HG02885 (cell line): ENCODE results near the gene PIGK.

Experiments used
- ATAC-seq: cut with Tn5 transposase; IDR thresholded peaks from one replicate; pipeline ENCODE4 v1.9.1; 2021; ENCODE audit warnings: mild to moderate bottlenecking; ENCODE audit not compliant: unreplicated experiment, poor library complexity

Gene PIGK

DNA sequence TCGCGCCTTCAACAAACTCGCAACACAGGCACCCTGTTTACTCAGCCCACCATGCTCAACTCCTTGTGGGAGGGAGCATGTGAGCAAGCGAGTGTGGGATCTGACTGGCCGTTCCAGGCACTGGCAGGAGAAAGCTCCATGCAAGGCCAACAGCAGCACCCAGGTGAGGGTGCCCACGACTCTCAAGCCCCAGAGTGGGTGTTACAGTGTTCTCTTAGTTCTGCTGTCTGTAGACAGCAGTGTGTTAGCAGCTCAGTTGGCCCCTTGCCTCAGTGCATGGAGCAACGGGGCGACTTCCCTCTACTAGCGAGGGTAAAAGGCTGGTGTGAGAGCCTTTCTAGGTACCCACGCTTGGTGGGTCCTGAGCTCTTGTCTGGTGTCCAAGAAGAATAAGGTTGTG is 114.6 kb downstream of the PIGK start:
- ATAC-seq, result no peak

GRCh38 chr1:77103486-77103885 is 115.7 kb downstream of the PIGK start:
- no peak for ATAC-seq

DNA sequence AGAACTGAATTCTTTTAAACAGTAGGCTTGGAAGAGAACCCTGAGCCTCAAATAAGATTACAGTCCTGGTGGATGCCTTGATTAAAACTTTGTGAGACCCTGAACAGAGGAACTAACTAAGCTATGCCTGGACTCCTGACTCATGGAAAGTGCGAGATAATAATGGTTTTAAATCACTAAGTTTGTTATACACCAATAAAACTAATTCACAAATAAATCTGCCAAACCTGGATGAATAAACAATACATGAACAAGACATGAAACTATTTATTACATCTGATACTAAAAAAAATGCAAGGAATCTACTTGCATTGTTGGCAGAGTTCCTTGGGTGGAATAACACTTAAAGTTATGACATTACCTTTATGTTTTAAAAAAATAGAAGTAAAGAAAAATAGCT is 118.4 kb downstream of the PIGK start:
- ATAC-seq, result no peak

- no peak for ATAC-seq
These were observed 122.6 kb downstream of the PIGK start for GRCh38 chr1:77096496-77097255.

DNA sequence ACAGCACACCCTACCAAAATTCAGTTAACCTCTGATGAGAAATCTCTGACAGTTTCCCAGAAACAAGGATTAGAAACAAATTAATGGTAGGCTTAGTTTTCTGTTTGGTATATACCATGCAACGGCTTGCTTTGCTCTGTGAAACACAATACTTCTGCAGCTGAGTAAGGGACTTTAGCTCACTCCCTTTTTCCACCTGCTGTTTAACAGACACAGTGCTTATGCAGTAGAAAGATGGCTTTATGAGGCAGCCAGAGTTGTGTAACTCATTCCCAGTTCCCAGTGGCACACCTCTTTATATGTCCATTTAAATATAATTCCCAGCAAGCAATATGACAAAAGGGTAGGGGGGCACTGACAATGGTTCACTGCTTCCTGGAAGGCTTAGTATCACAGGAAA is 124.0 kb downstream of the PIGK start:
- ATAC-seq, result no peak

GRCh38 chr1:77089756-77090155 is 129.5 kb downstream of the PIGK start:
- ATAC-seq, result no peak

DNA sequence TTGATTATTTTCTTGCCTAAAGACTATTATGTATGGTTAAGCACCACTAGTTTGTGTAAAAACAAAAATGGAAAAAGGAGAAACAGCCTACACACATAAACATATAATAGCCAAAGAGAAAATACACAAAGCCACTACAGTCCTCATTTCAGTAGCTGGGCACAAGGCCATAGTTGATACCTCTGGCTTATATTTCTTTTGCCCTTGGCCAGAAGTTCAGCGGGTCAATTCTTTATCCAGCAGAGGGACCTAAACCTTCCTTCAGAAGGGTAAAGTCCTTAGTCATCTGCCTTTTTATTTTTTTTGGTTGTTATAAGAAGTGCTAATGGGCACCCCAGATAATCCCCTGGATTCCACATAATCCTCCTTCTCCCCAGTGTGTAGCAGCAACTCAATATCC is 134.1 kb downstream of the PIGK start:
- no peak for ATAC-seq

- no peak for ATAC-seq
These were observed 134.8 kb downstream of the PIGK start for GRCh38 chr1:77084457-77084856.

DNA sequence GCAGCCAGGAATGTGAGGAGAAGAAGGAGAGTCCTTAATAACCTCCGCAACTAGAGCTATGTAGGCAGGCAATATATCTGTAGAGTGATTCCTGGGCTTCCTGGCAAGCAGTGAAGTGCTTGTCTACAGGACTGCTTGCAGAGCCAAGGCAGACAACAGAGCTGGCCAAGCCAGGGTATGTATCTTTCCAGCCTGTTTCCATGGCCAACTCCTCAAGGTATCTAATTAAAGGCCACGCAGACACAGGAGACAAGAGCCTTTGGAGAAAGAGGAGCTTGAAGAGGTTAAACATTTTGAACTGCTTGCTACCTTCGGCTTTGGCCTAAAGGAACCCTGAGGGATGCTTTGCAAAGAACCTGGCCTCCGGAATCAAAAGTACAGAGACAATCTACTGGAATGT is 137.4 kb downstream of the PIGK start:
- no peak for ATAC-seq

DNA sequence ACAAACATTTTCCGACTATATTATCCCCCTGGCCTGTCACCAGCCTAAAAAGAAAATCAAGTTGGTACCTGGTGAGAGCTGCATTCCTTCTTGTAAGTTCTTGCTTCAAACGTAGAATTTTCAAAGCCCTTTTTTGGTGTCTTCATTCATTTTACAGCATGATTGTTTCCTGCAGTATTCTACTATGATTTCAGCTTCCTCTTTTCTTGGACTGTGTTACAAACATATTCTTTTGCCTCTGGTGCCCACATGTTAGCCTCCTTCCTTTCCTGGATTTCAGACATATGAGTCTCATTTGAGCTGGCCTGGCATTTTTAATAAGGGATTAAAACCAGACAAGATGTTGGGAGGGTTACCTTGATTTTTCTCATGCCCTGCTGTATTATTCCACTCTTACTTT is 142.5 kb downstream of the PIGK start:
- ATAC-seq, result no peak

- ATAC-seq, result no peak
These were observed 151.2 kb downstream of the PIGK start for GRCh38 chr1:77068013-77068412.

DNA sequence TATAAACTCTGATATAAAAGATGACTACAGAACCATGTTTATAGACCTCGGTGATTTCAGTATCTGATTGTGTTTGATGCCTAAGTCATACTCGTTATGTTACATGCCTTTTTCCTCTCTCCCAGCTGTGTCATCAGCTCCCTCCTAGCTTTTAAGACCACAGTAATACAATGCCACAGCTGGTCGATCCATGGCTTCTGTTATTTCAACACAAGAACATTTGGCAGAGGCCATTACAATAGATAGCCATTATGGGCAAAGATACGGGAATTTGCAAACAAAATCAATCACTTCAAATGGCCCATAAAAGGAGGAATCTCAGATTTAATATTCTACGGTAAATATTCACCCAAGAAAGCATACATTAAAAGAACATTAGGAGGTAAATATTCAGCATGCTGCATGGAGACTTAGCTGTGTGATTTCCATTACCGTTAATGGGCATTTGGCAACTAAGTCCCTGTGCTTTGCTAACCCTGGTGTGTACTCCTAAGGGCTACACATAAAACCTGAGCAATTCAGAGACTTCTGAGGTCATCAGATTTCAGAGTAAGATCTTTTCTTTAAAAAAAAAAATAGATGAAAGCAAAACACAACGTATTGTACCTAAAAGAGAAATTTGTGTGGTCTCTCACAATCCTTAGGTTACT is 153.4 kb downstream of the PIGK start:
- ATAC-seq, result no peak

GRCh38 chr1:77064246-77064645 is 155.0 kb downstream of the PIGK start:
- ATAC-seq, result no peak

- ATAC-seq, result no peak
These were observed 156.1 kb downstream of the PIGK start for GRCh38 chr1:77063118-77063517.

GRCh38 chr1:77061162-77061561 is 158.1 kb downstream of the PIGK start:
- ATAC-seq, result no peak

DNA sequence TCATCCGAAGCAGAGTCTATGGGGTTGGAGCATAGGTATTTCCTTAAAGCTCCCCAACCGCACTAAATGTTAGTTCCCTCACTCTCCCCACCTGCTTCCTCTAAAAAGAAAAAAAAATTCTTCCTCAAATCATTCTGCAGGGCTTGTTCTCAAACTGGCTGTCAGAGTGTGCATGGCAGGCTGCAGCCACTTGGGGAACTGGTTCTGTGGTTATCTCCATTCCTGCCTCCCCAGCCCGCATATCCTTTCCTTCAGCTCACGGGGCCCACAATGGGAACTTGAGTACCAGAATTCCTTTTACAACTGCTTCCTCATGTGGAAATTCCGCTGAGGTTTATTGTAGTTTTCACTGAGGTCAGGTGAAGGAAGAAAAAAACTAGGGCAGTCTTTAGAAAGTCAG is 159.2 kb downstream of the PIGK start:
- ATAC-seq, result no peak

DNA sequence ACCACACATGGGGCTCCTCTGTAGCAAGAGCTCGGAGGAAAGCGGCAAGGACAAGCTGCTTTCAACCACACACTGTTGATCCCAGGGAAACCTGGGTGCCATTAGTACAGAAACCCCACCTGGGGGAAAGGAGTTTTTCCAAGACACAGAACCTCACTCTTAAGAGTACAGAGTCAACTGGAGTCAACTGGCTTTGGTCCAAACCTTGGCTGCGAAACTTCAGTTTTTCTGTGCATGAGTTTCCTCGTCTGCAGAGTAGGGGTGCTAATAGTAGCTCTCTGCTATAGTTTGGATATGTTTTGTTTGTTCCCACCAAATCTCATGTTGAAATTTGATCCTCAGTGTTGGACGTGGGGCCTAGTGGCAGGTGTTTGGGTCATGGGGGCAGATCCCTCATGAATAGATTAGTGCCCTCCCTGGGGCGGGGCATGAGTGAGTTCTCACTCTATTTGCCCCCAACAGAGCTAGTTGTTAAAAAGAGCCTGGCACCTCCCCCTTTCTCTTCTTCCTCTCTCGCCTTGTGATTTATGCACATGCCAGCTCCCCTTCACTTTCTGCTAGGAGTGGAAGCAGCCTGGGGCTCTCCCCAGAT is 161.1 kb downstream of the PIGK start:
- ATAC-seq, result no peak

DNA sequence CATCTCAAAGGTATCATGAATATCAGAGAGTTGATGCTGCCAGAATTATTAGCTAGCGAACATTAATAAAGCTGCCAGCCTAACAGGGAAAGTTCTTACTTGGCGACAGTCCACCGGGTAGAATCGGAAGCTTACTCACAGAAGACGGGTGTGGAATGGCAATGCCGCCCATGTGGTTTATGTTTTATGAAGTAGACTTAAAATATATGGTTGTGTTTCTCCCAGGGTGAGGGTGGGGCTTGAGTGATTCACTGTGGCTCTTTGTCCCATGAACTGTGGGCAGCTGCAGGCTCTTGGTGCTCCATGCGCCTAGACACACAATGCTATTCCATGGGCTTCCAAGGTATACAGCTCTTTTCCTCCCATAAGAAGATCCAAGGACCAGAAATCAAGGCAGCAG is 162.7 kb downstream of the PIGK start:
- ATAC-seq, result no peak

DNA sequence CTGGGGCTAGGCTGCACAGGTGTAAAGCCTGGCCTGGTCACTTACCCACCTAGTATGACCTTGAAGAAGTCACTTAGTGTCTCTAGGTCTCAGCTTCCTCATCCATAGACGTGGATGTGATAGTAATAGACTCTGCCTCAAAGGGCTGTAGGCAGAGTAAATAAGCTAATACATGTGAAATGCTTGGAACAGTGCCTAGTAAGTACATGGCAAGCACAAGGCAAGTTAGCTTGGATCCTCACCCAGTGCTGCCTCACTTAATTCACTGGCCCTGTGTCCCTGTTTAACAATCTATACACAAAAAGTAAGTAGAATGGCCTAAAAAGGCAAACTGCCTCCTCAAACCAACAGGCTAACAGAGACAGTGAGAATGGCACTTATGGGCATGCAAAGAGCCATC is 167.8 kb downstream of the PIGK start:
- ATAC-seq, result no peak

- ATAC-seq, result no peak
These were observed 170.6 kb downstream of the PIGK start for GRCh38 chr1:77048615-77049005.

GRCh38 chr1:77047978-77048614 is 171.1 kb downstream of the PIGK start:
- ATAC-seq, result no peak
